ENCODE measurements around the gene POFUT2. TPM values are rescaled to one million over a fixed set of nuclear protein-coding genes. Genes with fewer than 3 reads are reported as not detected.

The POFUT2 gene
- total RNA-seq, 1 donor from 2014 or later: 16.9 TPM

GRCh38 chr21:45291613-45292398, 4.1 kb upstream of the POFUT2 start:
- intact Hi-C loops (cut with DNase I): loop anchor here (1.0 to 5.0 kb wide), 2 partner anchors 147 to 305 kb away; no protein-coding TSS in a partner anchor
- DNase-seq (ENCODE audit: missing footprints) (peak; percentile 60), ATAC-seq (no peak)

- intact Hi-C loops (cut with DNase I): loop anchor here (5.0 kb wide), 1 partner anchor 306 kb away; no protein-coding TSS in a partner anchor
- no peak for DNase-seq (ENCODE audit: missing footprints)
- no peak for ATAC-seq
These were observed 3.4 kb upstream of the POFUT2 start for GRCh38 chr21:45290948-45291612.

GRCh38 chr21:45289655-45290515, 2.2 kb upstream of the POFUT2 start:
- ATAC-seq (no peak), DNase-seq (ENCODE audit: missing footprints) (no peak)
- intact Hi-C loops (cut with DNase I): loop anchor here (5.0 kb wide), 1 partner anchor 307 kb away; no protein-coding TSS in a partner anchor

GRCh38 chr21:45289134-45289533, 1.4 kb upstream of the POFUT2 start:
- ATAC-seq (no peak), DNase-seq (ENCODE audit: missing footprints) (no peak)
- intact Hi-C loops (cut with DNase I): no loop called here

- DNase-seq (ENCODE audit: missing footprints) (no peak), ATAC-seq (no peak)
- intact Hi-C loops (cut with DNase I): no loop called here
These were observed 746 bp upstream of the POFUT2 start for GRCh38 chr21:45288441-45288841.

GRCh38 chr21:45286671-45287437, 841 bp downstream of the POFUT2 start:
- DNase-seq (ENCODE audit: missing footprints): no peak
- no peak for ATAC-seq
- intact Hi-C loops (cut with DNase I): no loop called here

GRCh38 chr21:45285266-45285931, 2.3 kb downstream of the POFUT2 start:
- intact Hi-C loops (cut with DNase I): no loop called here
- ATAC-seq: no peak

GRCh38 chr21:45284456-45284741, 3.3 kb downstream of the POFUT2 start:
- intact Hi-C loops (cut with DNase I): no loop called here
- no peak for ATAC-seq
- no peak for DNase-seq (ENCODE audit: missing footprints)

More at GRCh38 chr21:45285266-45285931, 2.3 kb downstream of the POFUT2 start:
- DNase-seq (ENCODE audit: missing footprints): no peak

GRCh38 chr21:45283611-45284455, 3.9 kb downstream of the POFUT2 start:
- ATAC-seq (no peak), DNase-seq (ENCODE audit: missing footprints) (no peak)
- intact Hi-C loops (cut with DNase I): no loop called here

- intact Hi-C loops (cut with DNase I): no loop called here
- DNase-seq (ENCODE audit: missing footprints) (no peak), ATAC-seq (no peak)
These were observed 4.6 kb downstream of the POFUT2 start for GRCh38 chr21:45283035-45283610.

- DNase-seq (ENCODE audit: missing footprints) (no peak), ATAC-seq (no peak)
- intact Hi-C loops (cut with DNase I): no loop called here
These were observed 5.2 kb downstream of the POFUT2 start for GRCh38 chr21:45282283-45283034.

- intact Hi-C loops (cut with DNase I): no loop called here
- ATAC-seq (no peak), DNase-seq (ENCODE audit: missing footprints) (no peak)
These were observed 6.0 kb downstream of the POFUT2 start for GRCh38 chr21:45281411-45282282.

GRCh38 chr21:45280969-45281368, 6.7 kb downstream of the POFUT2 start:
- ATAC-seq: no peak
- intact Hi-C loops (cut with DNase I): no loop called here
- no peak for DNase-seq (ENCODE audit: missing footprints)

- intact Hi-C loops (cut with DNase I): no loop called here
- ATAC-seq (no peak), DNase-seq (ENCODE audit: missing footprints) (no peak)
These were observed 7.4 kb downstream of the POFUT2 start for GRCh38 chr21:45280178-45280821.

All from Right ventricle myocardium inferior (tissue), 1 donor.